ENCODE results near the gene KDM4B. TPM values are rescaled to one million over a fixed set of nuclear protein-coding genes. Genes with fewer than 3 reads are reported as not detected.

KDM4B gene
- total and polyA plus RNA-seq, 4 donors = 3.2 to 19.7 (median 12.9) TPM

DNA sequence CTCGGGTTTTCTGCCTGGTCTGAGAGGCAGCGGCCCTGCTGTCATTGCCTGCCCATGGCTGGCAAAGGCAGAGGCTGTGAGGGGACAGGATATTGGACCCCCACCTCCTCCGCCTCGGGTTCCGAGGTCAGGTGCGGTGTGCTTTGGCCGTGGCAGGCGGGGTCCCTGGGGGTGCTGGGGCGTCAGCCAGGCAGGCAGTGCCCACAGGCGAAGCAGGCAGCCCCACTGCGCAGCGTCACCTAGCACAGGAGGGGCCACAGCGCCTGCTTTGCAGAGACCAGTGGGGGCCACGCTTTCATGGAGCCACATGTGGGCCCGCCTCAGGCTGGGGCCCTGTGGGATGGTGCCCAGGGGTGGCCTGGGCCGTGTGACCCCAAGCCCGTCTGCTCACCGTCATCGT lies 96.0 kb downstream of the KDM4B start:
- TF ChIP-seq TAF1 (conservative IDR thresholded peaks at IDR 0.05) (no peak), NR2F2 (IDR thresholded peaks at IDR 0.05) (no peak), RAD21 (IDR thresholded peaks at IDR 0.05) (no peak), EGR1 (IDR thresholded peaks at IDR 0.05; ENCODE audit: low read depth in 2 of 2) (no peak), FOXA1 (IDR thresholded peaks at IDR 0.05) (no peak), HNF4G (IDR thresholded peaks at IDR 0.05) (no peak)
- TF ChIP-seq, protein P1, sequence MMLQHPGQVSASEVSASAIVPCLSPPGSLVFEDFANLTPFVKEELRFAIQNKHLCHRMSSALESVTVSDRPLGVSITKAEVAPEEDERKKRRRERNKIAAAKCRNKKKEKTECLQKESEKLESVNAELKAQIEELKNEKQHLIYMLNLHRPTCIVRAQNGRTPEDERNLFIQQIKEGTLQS (IDR thresholded peaks at IDR 0.05) = no peak
- TF ChIP-seq, protein P2, sequence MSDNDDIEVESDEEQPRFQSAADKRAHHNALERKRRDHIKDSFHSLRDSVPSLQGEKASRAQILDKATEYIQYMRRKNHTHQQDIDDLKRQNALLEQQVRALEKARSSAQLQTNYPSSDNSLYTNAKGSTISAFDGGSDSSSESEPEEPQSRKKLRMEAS (IDR thresholded peaks at IDR 0.05) = no peak
- TF ChIP-seq, protein P3, sequence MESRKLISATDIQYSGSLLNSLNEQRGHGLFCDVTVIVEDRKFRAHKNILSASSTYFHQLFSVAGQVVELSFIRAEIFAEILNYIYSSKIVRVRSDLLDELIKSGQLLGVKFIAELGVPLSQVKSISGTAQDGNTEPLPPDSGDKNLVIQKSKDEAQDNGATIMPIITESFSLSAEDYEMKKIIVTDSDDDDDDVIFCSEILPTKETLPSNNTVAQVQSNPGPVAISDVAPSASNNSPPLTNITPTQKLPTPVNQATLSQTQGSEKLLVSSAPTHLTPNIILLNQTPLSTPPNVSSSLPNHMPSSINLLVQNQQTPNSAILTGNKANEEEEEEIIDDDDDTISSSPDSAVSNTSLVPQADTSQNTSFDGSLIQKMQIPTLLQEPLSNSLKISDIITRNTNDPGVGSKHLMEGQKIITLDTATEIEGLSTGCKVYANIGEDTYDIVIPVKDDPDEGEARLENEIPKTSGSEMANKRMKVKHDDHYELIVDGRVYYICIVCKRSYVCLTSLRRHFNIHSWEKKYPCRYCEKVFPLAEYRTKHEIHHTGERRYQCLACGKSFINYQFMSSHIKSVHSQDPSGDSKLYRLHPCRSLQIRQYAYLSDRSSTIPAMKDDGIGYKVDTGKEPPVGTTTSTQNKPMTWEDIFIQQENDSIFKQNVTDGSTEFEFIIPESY (IDR thresholded peaks at IDR 0.05) = no peak
- Histone ChIP-seq H3K27ac (ENCODE audit: low read depth in 1 of 2, low read length in 2 of 2) (no peak overlapping the region), H3K4me1 (ENCODE audit: control insufficient read depth in 4 of 4, insufficient read depth in 4 of 4, low read length in 3 of 4) (peaks cover 10 to 20% (median 16%) of the 10 kb centered on the region in 4 donors), H3K9me3 (ENCODE audit: control insufficient read depth in 4 of 4, low read length in 3 of 4) (peaks cover 0 to 5% (median 3%) of the 10 kb centered on the region in 4 donors), H3K36me3 (ENCODE audit: control insufficient read depth in 4 of 4, insufficient read depth in 3 of 4, low read depth in 1 of 4, low read length in 3 of 4) (peaks cover 10 to 16% (median 13%) of the 10 kb centered on the region in 4 donors), H3K9ac (ENCODE audit: low read depth in 1 of 2, low read length in 2 of 2) (no peak overlapping the region), H3K4me3 (ENCODE audit: low read depth in 1 of 3, low read length in 3 of 3) (no peak overlapping the region), H3K27me3 (ENCODE audit: control insufficient read depth in 4 of 4, insufficient read depth in 4 of 4, low read length in 3 of 4) (no peaks in the 10 kb centered on the region)
- no peak for DNase-seq (ENCODE audit: low spot score)
- WGBS = 91% methylated on average over 19 of the region's 19 CpGs

DNA sequence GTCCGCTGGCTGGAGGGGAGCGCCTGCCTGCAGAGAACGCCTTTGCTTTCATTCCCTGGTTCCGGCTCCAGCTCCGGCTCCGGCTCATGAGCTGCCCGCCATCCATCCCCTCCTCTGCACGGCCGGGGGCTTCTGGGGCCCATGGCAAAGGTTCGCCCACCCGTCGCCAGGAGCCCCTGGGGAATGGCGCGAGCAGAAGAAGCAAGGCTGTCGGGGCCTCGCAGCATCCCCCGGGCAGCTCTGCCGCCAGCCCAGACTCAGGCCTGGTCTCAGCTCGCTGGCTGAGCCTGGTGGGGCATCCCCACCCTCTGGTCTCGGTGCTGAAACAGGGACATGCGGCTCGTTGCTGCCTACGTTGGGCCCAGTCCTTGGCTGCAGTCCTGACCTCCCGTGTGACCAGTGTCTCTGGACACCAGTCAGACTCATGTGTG lies 96.8 kb downstream of the KDM4B start:
- TF ChIP-seq EGR1 (IDR thresholded peaks at IDR 0.05; ENCODE audit: low read depth in 2 of 2) (no peak), TAF1 (conservative IDR thresholded peaks at IDR 0.05) (no peak), NR2F2 (IDR thresholded peaks at IDR 0.05) (no peak), HNF4G (IDR thresholded peaks at IDR 0.05) (no peak), HNF4A (conservative IDR thresholded peaks at IDR 0.05) (no peak), JUND (IDR thresholded peaks at IDR 0.05) (no peak), GABPA (IDR thresholded peaks at IDR 0.05 in 1 of 2, conservative IDR thresholded peaks at IDR 0.05 in 1 of 2) (no peak), RXRA (IDR thresholded peaks at IDR 0.05) (no peak)
- TF ChIP-seq, protein P1 (IDR thresholded peaks at IDR 0.05) = no peak
- TF ChIP-seq, protein P3 (IDR thresholded peaks at IDR 0.05) = no peak
- TF ChIP-seq, protein P2 (IDR thresholded peaks at IDR 0.05) = no peak
- TF ChIP-seq, protein P4, sequence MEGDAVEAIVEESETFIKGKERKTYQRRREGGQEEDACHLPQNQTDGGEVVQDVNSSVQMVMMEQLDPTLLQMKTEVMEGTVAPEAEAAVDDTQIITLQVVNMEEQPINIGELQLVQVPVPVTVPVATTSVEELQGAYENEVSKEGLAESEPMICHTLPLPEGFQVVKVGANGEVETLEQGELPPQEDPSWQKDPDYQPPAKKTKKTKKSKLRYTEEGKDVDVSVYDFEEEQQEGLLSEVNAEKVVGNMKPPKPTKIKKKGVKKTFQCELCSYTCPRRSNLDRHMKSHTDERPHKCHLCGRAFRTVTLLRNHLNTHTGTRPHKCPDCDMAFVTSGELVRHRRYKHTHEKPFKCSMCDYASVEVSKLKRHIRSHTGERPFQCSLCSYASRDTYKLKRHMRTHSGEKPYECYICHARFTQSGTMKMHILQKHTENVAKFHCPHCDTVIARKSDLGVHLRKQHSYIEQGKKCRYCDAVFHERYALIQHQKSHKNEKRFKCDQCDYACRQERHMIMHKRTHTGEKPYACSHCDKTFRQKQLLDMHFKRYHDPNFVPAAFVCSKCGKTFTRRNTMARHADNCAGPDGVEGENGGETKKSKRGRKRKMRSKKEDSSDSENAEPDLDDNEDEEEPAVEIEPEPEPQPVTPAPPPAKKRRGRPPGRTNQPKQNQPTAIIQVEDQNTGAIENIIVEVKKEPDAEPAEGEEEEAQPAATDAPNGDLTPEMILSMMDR (IDR thresholded peaks at IDR 0.05; ENCODE audit: low read depth, low read length, missing input control) = no peak
- TF ChIP-seq, protein P5, sequence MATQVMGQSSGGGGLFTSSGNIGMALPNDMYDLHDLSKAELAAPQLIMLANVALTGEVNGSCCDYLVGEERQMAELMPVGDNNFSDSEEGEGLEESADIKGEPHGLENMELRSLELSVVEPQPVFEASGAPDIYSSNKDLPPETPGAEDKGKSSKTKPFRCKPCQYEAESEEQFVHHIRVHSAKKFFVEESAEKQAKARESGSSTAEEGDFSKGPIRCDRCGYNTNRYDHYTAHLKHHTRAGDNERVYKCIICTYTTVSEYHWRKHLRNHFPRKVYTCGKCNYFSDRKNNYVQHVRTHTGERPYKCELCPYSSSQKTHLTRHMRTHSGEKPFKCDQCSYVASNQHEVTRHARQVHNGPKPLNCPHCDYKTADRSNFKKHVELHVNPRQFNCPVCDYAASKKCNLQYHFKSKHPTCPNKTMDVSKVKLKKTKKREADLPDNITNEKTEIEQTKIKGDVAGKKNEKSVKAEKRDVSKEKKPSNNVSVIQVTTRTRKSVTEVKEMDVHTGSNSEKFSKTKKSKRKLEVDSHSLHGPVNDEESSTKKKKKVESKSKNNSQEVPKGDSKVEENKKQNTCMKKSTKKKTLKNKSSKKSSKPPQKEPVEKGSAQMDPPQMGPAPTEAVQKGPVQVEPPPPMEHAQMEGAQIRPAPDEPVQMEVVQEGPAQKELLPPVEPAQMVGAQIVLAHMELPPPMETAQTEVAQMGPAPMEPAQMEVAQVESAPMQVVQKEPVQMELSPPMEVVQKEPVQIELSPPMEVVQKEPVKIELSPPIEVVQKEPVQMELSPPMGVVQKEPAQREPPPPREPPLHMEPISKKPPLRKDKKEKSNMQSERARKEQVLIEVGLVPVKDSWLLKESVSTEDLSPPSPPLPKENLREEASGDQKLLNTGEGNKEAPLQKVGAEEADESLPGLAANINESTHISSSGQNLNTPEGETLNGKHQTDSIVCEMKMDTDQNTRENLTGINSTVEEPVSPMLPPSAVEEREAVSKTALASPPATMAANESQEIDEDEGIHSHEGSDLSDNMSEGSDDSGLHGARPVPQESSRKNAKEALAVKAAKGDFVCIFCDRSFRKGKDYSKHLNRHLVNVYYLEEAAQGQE (IDR thresholded peaks at IDR 0.05) = no peak
- no peak for DNase-seq (ENCODE audit: low spot score)
- no peaks in the 10 kb centered on the region for H3K27me3 ChIP-seq (ENCODE audit: control insufficient read depth in 4 of 4, insufficient read depth in 4 of 4, low read length in 3 of 4)
- H3K9ac ChIP-seq (ENCODE audit: low read depth in 1 of 2, low read length in 2 of 2) = no peak overlapping the region
- 89% methylated on average over 24 of the region's 24 CpGs for WGBS
- peaks cover 10 to 20% (median 16%) of the 10 kb centered on the region in 4 donors for H3K4me1 ChIP-seq (ENCODE audit: control insufficient read depth in 4 of 4, insufficient read depth in 4 of 4, low read length in 3 of 4)
- H3K4me3 ChIP-seq (ENCODE audit: low read depth in 1 of 3, low read length in 3 of 3) = no peak overlapping the region
- no peak overlapping the region for H3K27ac ChIP-seq (ENCODE audit: low read depth in 1 of 2, low read length in 2 of 2)
- H3K36me3 ChIP-seq (ENCODE audit: control insufficient read depth in 4 of 4, insufficient read depth in 3 of 4, low read depth in 1 of 4, low read length in 3 of 4) = peaks cover 10 to 15% (median 13%) of the 10 kb centered on the region in 4 donors
- peaks cover 0 to 5% (median 3%) of the 10 kb centered on the region in 4 donors for H3K9me3 ChIP-seq (ENCODE audit: control insufficient read depth in 4 of 4, low read length in 3 of 4)
